Measurements from ENCODE around the gene ZNF662. TPM values are rescaled to one million over a fixed set of nuclear protein-coding genes. Genes with fewer than 3 reads are reported as not detected.
"Not testable (repeated sequence)": the region's sequence is repeated elsewhere in the genome, so short reads cannot be mapped to it uniquely, and the experiment has no call there.

ZNF662 gene
- total RNA-seq, 1 donor from 2014 or later, result 0.42 TPM

- Mint-ChIP-seq H3K27ac (peak overlapping the region; percentile 36), H3K9me3 (no peaks in the 10 kb centered on the region), H3K27me3 (no peaks in the 10 kb centered on the region), H3K4me3 (peak overlapping the region; percentile 80), H3K36me3 (ENCODE audit: low read depth) (no peaks in the 10 kb centered on the region), H3K4me1 (peaks cover 10% of the 10 kb centered on the region)
- ATAC-seq (ENCODE audit: low read depth) (peak; percentile 99), DNase-seq (peak; percentile 76)
- ChIA-PET POLR2A (interaction anchor here (0.8 to 1.1 kb wide), 4 partner anchors 50 to 102 kb away, joined by 3 to 8 read pairs (median 4); no protein-coding TSS in a partner anchor), CTCF (interaction anchor here (0.6 to 3.1 kb wide), 19 partner anchors 8 to 405 kb away, joined by 3 to 40 read pairs (median 3); partner anchors contain the start of gene HIGD1A)
- intact Hi-C loops (cut with micrococcal nuclease), result loop anchor here (1.0 to 5.0 kb wide), 7 partner anchors 42 to 379 kb away; partner anchors contain the start of genes CCDC13, HIGD1A and VIPR1
- TF ChIP-seq CTCF (IDR thresholded peaks at IDR 0.05), result peak; percentile 81
Observed at GRCh38 chr3:42880601-42881451, 25.1 kb upstream of the ZNF662 start.

DNA sequence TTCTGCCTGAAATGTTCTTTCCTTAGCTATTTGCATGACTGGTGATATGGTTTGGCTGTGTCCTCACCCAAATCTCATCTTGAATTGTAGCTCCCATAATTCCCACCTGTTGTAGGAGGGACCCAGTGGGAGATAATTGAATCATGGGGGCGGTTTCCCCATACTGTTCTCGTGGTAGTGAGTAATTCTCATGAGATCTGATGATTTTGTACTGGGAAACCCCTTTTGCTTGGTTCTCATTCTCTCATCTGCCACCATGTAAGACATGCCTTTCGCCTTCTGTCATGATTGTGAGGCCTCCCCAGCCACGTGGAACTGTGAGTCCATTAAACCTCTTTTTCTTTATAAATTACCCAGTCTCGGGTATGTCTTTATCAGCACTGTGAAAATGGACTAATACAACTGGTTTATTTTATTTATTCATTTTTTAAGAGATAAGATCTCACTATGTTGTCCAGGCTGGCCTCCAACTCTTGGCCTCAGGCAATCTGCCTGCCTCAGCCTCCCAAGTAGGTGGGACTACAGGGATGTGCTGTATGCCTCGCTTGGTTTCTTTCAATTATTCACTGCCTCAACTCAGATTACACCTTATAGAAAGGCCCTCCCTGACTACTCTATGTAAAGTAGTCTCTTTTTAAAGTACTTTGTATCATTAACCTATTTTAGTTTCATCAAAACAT, 22.6 kb upstream of the ZNF662 start:
- H3K27ac Mint-ChIP-seq; H3K36me3 Mint-ChIP-seq (ENCODE audit: low read depth); H3K4me3 Mint-ChIP-seq; H3K4me1 Mint-ChIP-seq; POLR2A ChIA-PET; ATAC-seq (ENCODE audit: low read depth); H3K9me3 Mint-ChIP-seq; DNase-seq: not testable (repeated sequence)
- intact Hi-C loops (cut with micrococcal nuclease), result loop anchor here (5.0 kb wide), 1 partner anchor 381 kb away; the partner anchor contains the start of gene VIPR1
- CTCF ChIA-PET, result interaction anchor here (2.6 to 3.1 kb wide), 2 partner anchors 52 to 104 kb away, joined by 31 to 40 read pairs; no protein-coding TSS in a partner anchor
- peaks cover 13% of the 10 kb centered on the region for H3K27me3 Mint-ChIP-seq

- H3K9me3 Mint-ChIP-seq, result no peaks in the 10 kb centered on the region
- peaks cover 10% of the 10 kb centered on the region for H3K4me1 Mint-ChIP-seq
- ATAC-seq (ENCODE audit: low read depth) (no peak), DNase-seq (no peak)
- ChIA-PET POLR2A (no interaction called here), CTCF (no interaction called here)
- no peak overlapping the region for H3K27ac Mint-ChIP-seq
- H3K27me3 Mint-ChIP-seq, result peaks cover 15% of the 10 kb centered on the region
- H3K36me3 Mint-ChIP-seq (ENCODE audit: low read depth), result no peaks in the 10 kb centered on the region
- TF ChIP-seq CTCF (IDR thresholded peaks at IDR 0.05), result no peak
- intact Hi-C loops (cut with micrococcal nuclease), result loop anchor here (5.0 kb wide), 1 partner anchor 382 kb away; the partner anchor contains the start of gene VIPR1
- H3K4me3 Mint-ChIP-seq, result no peak overlapping the region
Observed at GRCh38 chr3:42884324-42884723, 21.6 kb upstream of the ZNF662 start.

- POLR2A ChIA-PET, result no interaction called here
- H3K27me3 Mint-ChIP-seq, result peaks cover 20% of the 10 kb centered on the region
Observed at GRCh38 chr3:42886294-42886822, 19.6 kb upstream of the ZNF662 start.

GRCh38 chr3:42887084-42887483, 18.9 kb upstream of the ZNF662 start:
- peaks cover 27% of the 10 kb centered on the region for H3K27me3 Mint-ChIP-seq
- no peak for TF ChIP-seq CTCF (IDR thresholded peaks at IDR 0.05)
- H3K27ac Mint-ChIP-seq, result no peak overlapping the region
- H3K36me3 Mint-ChIP-seq (ENCODE audit: low read depth), result no peaks in the 10 kb centered on the region
- H3K9me3 Mint-ChIP-seq, result no peaks in the 10 kb centered on the region
- ATAC-seq (ENCODE audit: low read depth) (no peak), DNase-seq (no peak)
- intact Hi-C loops (cut with micrococcal nuclease), result no loop called here
- POLR2A ChIA-PET, result no interaction called here
- no peak overlapping the region for H3K4me3 Mint-ChIP-seq
- CTCF ChIA-PET, result no interaction called here
- H3K4me1 Mint-ChIP-seq, result no peaks in the 10 kb centered on the region

More at GRCh38 chr3:42886294-42886822, 19.6 kb upstream of the ZNF662 start:
- Mint-ChIP-seq H3K4me3 (no peak overlapping the region), H3K27ac (no peak overlapping the region), H3K4me1 (peaks cover 2% of the 10 kb centered on the region), H3K9me3 (no peaks in the 10 kb centered on the region), H3K36me3 (ENCODE audit: low read depth) (no peaks in the 10 kb centered on the region)
- no peak for TF ChIP-seq CTCF (IDR thresholded peaks at IDR 0.05)
- no peak for ATAC-seq (ENCODE audit: low read depth)
- DNase-seq, result no peak
- CTCF ChIA-PET, result no interaction called here
- intact Hi-C loops (cut with micrococcal nuclease), result no loop called here

Measured in activated B cell treated with CpG ODN at 0.5 μM for 24 hours (primary cell).